HG03039 (cell line): Measurements from ENCODE around the gene THUMPD3.

Experiments used
- ATAC-seq: cut with Tn5 transposase; IDR thresholded peaks from one replicate; pipeline ENCODE4 v1.9.1; 2021; ENCODE audit warnings: mild to moderate bottlenecking, moderate library complexity; ENCODE audit not compliant: unreplicated experiment

THUMPD3 gene

DNA sequence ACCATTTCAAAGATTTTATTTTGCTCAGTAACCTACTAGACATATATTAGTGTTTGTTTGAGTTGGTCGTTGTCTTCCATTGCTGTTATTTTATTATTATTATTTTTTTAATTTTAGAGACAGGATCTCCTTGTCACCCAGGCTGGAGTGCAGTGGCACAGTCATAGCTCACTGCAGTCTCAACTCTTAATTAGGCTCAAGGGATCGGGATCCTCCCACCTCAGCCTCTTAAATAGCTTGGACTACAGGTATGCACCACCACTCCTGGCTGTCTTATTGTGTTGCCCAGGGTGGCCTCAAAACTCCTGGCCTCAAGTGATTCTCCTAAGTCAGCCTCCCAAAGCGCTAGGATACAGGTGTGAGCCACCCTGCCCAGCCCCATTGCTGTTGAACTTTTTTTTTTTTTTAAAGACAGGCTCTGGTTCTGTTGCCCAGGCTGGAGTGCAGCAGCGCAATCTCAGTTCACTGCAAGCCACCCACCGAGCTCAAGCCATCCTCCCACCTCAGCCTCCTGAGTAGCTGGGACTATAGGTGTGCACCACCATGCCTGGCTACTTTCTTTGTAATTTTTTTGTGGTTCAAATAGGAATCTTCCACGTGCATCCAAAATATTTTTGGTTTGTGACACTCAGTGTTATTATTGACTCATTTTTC lies 52.8 kb downstream of the THUMPD3 start:
- no peak for ATAC-seq

GRCh38 chr3:9416139-9416780 lies 53.4 kb downstream of the THUMPD3 start:
- no peak for ATAC-seq

DNA sequence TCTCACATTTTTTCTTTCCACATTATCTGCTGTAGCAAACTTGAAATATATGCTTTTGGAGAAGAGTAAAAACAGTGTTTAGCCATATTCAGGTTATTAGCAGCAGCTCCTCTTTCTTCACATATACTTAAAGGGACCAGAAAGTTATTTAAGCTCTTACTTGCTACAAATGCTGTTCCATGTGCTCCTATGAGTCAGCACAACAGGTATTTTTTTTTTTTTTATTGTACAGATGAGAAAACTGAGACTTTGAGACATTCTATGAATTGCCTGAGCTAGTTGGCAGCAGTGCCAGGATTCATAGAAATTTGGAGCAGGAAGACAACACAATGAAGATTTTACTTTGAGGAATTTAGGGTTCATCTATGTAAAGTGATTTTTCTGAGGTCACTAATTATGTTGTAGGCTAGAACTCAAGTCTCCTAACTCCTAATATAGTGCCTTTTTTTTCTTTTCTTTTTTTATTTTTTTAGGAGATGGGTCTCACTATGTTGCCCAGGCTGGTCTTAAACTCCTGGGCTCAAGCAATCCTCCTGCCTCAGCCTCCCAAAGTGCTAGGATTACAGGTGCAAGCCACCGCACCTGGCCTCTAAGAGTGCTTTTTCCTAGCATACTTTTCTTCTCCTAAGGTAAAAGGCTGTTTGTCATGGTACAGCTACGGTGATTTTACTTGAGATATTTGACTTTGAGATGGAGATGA lies 58.1 kb downstream of the THUMPD3 start:
- no peak for ATAC-seq

GRCh38 chr3:9422712-9423424 lies 60.0 kb downstream of the THUMPD3 start:
- no peak for ATAC-seq

GRCh38 chr3:9428411-9428810 lies 65.6 kb downstream of the THUMPD3 start:
- no peak for ATAC-seq

GRCh38 chr3:9430733-9431132 lies 67.9 kb downstream of the THUMPD3 start:
- ATAC-seq = no peak

DNA sequence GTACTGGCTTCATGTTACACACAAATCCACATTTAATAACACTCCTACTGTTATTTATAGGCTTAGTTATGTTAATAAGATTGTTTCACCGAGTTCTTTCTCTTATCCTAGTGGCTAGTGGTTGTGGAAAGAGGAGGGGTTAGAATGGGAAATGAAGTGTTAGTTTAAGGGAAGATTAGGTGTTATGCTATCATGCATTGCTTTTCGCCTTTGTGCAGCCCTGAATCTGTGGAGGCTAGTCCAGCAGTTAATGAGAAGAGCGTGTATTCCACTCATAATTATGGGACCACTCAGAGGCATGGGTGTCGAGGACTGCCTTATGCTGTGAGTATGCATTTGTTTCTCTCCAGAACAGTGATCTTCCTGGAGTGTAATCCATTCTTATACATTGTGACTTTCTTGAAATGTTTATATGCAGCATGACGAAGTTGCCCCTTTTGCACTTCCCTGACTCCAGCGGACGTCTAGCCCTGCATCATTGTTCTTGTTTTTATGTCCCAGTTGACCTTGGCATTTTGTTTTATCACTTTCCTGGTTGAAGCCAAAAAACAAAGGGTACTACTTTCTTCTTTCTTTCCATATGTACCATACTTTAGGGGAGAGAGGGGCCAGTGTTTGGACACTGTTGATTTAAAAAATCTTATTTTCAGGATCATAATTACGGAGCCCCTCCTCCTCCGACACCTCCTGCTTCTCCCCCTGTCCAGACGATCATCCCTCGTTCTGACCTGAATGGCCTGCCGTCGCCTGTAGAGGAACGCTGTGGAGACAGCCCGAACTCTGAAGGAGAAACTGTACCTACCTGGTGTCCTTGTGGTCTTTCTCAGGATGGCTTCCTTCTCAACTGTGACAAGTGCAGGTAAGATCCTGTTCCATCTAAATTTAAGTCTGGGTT lies 71.0 kb downstream of the THUMPD3 start:
- no peak for ATAC-seq

DNA sequence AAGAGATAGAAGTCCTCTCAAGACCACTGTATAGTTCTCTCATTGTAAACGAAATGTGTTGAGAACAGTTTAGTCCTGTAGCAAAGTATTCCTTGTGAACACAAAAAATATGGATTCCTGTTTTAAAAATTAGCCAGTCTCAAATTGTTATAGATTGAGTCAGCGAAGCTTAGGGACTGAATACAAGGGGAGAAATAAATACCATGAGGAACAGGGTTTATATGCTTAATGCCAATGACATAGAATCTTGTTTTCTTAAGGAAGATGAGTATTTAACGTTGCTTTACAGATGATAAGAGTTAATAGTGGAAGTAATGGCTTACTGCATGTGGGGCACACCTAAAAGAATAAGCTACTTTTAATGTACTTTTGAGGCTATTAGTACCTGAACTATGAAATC lies 72.5 kb downstream of the THUMPD3 start:
- no peak for ATAC-seq
